ENCODE data around the gene DUOX1.
"Not testable (repeated sequence)": the region's sequence is repeated elsewhere in the genome, so short reads cannot be mapped to it uniquely, and the experiment has no call there.

DUOX1 gene

DNA sequence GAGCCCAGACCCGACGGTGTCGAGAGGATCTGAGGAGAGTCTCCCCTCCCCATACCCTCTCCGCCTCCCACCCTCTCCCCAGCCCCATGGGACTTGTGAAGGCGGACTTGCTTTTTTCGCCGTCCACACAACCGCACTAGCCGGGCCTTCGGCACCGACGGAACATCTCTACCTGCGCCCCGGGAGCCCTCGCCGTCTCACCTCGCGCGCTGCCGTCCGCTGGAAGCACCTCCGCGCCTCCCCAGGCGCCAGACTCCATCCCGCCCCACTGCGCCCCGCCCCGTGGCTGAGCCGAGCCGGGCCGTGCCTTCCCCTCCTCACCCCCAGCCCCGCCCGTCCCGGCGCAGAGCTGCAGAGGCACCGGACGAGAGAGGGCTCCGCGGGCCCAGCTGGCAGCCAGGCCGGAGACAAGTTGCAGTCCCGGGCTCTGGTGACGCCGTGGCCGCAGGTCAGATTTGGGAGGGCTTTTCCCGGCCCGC lies at the start of gene DUOX1, which contains the start of gene DUOXA1:
Gene DUOX1, plus strand, starts transcription at position 344 of the 479 bp plus-strand sequence. CDS start 1,973 bp downstream, outside the sequence.
Gene DUOXA1, minus strand, starts transcription at position 229 of the 479 bp plus-strand sequence. CDS start 6,865 bp downstream, outside the sequence.
- DNase-seq (ENCODE audit: low read depth in 2 of 2): no peak

DNA sequence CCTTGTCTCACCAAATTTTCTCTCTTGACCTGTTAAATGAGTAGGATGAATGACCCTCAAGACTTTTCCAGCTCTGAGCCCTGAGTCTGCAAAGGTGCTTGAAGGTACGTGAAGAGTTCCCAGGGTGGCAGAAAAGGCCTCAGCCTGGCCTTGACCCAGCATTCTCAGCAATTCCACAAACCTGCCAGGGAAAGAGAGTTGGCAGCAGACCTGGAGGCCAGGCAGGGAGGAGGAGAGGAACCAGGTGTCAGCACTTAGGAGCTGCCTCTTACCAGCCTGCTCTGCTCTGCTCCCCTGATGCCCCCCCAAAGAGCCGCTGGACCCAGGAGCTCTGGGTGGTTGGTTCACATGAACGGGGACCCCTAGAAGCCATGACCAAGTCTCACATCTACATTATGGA lies 49.2 kb upstream of the DUOX1 start:
- DNase-seq (ENCODE audit: low read depth in 2 of 2): not testable (repeated sequence)

DNA sequence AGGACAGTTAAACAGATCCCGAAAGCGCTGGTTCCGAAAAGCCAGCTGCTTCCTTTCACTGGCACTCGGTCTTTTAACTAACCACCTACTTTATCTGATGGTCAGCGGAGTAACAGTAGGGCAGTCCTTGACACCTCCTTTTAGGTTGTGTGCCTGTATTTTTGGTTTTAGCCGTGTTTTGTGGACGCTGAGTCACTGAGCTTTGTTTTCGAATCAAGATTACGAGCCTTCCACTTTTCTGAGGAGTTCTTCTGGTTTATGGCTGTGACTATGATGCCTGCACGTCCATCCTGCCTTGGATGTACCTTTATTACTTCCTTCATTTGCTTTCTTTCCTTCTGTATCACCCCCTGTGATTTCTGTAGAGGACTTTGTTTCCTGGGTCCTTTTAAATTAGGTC lies 47.4 kb upstream of the DUOX1 start:
- not testable (repeated sequence) for DNase-seq (ENCODE audit: low read depth in 2 of 2)

DNA sequence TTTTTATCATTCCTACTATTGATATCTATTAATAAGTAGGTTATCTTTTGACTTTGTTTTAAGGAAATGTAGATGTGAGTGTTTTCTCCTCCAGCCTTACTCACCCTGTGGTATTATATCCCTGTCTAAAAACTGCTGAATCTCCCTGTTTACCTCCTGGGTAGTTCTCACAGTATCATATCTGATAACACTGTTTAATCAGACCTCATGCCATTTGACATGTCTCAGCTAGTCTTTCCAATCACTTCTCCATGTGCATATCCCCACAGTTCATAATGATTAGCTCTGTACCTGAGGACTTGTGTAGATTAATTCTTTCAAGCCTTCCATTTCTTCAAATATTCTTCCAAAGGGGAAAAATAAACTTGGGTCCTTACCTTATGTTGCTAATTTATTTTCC lies 46.6 kb upstream of the DUOX1 start:
- DNase-seq (ENCODE audit: low read depth in 2 of 2): no peak

DNA sequence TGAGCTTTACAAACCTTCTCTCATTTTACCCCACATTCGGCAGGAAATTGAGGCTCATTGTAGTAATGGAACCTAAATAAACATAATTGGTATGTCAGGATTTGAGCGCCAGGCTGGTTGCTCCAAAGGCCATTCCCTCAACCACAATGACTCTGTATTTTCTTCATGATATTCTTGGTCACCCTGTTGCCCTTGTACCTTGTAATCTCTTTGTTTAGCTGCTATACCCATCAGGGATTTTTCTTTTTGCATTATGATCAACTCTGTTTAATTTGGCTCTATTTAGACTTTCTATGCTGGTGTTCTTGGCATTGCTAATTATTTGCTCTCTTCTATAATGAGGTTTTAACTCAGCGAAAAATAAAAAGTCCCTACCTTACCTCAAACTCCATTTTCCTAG lies 45.6 kb upstream of the DUOX1 start:
- DNase-seq (ENCODE audit: low read depth in 2 of 2): no peak

DNA sequence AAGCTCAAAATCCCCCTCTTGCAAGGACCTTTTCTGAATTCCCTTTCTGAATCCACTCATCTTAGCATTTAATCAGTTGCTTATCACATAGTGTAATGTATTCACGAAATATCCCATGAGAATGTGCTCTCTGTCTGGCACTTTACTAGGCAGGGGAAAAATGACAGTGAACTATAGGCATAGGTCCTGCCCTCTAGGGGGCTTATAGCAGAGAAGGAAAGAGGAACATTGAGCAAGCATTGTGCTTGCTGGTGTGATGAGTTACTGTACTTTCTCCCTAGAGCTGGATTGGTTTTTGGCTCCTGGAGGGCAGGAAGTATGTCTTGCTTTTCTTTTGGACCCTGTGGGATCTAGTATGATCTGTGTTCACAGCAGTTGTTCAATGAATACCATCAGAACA lies 42.3 kb upstream of the DUOX1 start:
- DNase-seq (ENCODE audit: low read depth in 2 of 2): no peak

DNA sequence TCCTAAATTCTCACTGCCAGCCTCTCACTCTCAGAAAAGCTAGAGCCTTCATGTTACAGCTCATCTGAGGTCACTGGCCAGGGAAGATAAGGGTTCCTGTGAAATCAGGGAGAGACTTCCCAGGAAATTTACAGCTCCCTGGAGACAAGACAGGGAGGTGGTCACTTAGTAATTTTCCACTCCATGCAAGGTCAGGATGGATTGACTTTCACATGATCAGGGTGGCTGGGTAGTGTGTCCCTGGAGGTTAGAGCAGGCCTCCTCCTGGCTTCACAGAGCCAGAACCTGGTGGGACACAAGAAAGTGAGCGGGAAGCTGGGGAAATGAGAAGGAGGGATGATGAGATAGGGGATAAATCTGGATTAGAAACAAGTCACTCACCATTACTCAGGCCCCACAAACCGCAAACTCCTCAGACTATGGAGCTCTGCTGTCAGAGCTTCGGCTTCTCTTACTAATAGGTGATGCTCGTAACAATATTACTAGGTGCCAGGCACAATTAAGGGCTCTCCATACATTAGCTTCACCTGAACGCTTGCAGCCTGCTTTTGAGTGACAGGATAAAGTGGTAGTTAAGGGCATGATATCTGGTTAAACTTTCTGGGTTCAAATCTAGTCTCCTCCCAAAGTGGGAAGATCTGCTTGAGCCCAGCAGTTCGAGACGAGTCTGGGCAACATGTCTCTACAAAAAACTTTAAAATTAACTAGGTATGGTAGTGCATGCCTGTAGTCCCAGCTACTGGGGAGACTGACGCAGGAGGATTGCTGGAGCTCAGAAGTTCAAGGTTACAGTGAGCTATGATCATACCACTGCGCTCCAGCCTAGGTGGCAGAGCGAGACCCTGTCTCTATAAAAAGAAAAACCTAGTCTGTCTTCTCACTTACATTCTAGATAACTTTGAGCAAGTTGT lies 40.7 kb upstream of the DUOX1 start:
- DNase-seq (ENCODE audit: low read depth in 2 of 2): no peak

DNA sequence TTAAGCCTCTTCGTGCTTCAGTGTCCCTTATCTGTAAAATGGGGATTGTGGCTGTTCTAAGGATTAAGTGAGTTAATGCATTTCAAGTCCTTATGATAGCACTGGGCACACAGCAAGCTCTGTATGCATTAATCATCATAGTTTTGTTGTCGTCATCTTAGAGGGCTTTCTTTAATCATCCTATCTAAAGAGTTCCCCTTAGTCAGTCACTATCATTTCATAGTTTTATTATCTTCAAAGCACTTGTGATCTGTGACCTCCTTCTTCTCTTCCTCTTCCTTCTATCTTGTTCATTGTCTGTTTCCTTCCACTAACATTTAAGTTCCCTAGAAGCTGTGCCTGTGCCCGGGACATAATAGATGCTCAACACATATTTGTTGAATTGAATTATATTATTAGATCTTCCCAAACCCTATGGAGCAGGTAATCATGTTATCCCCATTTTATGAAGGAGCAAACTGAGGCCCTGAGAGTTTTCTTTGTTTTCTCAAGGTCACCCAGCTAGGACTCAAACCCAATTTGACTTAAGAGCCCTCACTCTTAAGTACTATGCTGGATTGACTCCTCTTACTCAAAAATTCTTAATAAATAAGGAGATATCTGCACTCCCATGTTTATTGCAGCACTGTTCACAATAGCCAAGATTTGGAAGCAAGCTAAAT lies 40.0 kb upstream of the DUOX1 start:
- DNase-seq (ENCODE audit: low read depth in 2 of 2): no peak

DNA sequence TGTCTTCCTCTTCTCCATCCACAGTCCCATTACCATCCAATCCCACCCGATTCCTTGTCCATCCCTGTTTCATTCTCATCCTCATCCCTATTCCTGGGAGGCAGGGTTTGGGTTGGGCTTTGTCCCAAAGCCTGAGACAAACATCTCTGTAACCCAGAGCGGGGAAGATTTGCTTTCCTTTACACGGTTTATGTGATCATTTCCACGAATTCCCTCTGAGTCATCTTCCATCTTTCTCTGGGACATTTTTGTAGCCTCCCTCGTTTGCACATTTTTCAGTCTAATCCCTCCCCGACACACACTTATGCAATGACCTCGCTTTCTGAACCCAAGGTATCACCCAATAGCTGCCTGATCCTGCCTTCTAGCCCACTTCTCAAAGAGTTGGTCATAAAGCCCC lies 38.6 kb upstream of the DUOX1 start:
- DNase-seq (ENCODE audit: low read depth in 2 of 2): no peak

DNA sequence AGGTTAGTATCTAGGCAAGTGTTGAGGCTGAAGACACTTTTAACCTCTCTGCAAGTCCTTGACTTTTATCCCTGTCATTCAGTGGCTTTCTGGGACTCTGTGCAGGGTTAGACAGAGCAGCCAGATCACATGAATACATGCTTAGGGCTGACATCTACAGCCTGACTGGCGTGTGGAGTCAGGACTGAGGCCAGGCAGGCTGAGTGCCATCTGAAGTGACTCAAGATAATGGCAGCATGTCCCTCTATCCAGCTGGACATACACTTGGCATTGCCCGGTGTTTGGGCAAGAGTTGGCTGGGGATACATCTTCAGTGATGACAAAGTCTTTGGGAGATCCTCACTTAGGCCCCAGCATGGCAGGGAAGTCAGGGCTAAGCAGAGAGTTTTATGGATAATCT lies 38.2 kb upstream of the DUOX1 start:
- no peak for DNase-seq (ENCODE audit: low read depth in 2 of 2)

DNA sequence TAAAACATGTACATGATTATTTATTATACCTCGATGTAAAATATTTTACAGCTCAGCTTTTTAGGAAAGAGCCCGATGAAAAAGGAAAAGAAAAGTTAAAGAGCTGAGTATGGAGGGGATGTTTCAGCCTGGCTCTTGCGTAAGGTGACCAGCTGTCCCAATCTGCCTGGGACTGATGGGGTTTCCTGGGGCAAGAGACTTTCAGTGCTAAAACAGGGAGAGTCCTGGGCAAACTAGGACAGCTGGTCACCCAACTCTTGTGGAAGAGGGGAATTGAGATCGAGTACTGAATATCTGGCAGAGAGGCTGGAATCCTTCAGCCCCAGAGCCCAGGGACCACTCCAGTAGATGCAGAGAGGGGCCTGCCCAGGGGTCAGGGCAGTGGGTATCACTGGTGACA lies 36.8 kb upstream of the DUOX1 start:
- no peak for DNase-seq (ENCODE audit: low read depth in 2 of 2)

DNA sequence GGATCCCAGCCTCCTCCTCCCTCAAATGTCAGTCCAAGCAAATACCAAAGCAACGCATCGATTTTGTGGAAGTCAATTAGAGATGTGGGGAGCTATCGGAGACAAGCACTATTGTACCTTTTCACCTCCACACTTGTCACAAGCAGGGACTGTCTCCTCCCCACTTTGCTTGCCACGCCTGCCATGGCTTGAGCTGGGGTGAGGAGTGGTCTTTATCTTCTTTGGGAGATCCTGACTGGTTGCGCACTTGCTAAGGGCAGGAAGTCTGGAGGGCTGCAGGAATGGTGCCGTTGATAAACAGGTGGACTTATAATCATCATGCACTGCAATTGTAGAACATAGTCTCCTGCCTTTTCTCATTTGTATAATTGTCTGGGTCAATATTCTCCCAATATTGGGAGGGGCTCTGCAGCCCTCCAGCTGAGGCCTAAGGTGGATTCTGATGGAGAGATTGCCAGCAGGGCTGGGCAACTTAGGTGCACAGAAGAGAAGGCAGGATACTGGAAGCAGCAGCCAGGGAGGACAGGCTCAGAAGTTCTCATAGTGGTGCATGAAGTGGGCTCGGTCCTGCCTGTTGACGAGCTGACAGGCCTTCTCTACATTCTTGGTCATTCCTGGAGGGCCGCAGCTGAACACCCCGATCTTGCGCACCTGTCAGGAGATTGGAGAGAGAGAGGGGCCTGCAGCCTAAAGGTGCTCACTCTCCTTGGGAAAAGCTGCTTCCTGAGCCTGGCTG lies 36.0 kb upstream of the DUOX1 start:
- no peak for DNase-seq (ENCODE audit: low read depth in 2 of 2)

DNA sequence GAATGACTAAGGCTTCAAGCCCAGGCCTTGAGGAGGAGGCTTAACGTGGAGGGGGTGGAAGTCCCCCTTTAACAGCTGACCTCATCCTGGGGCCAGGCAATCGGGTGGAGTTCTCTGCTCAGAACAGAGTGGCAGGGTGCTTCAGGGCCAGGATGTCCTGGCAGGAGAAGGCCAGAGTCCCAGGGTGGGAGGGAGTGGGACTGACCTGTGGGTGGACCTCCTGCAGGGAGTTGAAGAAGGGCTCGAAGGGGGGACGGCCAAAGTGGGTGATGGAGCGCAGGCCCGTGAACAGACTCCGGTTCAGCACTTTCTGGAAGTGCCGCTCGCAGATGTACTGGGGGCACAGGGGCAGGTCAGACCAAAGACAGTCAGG lies 35.5 kb upstream of the DUOX1 start:
- no peak for DNase-seq (ENCODE audit: low read depth in 2 of 2)

DNA sequence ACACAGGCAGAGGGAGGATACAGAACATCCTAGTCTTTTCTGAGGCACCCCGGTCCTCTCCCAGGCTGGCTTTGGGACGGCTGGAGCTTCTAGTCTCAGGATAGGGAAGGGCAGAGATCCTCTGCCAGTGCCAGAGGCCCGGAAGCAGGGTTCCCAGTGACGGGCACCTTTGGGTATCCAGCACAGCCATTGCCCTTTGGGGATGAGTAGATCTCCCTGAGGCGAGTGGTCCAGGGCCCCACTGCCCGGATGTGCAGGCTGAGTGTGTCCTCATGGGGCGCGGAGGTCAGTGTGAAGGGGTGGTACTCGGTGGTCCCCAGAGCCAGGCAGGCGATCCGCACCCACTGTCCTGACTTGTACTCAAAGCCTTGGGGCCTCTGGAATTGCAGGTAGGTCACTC lies 34.1 kb upstream of the DUOX1 start:
- DNase-seq (ENCODE audit: low read depth in 2 of 2): no peak

DNA sequence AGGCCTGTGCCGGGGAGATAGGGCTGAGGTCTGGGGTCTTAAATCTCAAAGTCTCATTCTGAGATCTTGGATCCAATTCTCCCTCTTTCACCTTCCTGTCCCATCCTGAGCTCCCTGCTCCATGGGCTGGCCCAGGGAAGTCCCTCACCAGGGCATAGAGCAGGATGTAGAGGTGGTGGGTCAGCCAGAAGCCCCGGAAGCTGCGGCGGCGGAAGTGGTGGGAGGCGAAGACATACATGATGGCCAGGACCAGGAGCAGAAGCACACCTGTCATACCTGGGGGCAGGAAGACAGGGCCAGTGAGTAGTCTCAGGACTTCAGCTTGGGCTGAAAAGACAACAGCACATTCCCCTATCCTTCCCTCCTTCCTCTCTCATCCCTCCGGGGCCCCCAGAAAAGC lies 32.3 kb upstream of the DUOX1 start:
- DNase-seq (ENCODE audit: low read depth in 2 of 2): no peak

DNA sequence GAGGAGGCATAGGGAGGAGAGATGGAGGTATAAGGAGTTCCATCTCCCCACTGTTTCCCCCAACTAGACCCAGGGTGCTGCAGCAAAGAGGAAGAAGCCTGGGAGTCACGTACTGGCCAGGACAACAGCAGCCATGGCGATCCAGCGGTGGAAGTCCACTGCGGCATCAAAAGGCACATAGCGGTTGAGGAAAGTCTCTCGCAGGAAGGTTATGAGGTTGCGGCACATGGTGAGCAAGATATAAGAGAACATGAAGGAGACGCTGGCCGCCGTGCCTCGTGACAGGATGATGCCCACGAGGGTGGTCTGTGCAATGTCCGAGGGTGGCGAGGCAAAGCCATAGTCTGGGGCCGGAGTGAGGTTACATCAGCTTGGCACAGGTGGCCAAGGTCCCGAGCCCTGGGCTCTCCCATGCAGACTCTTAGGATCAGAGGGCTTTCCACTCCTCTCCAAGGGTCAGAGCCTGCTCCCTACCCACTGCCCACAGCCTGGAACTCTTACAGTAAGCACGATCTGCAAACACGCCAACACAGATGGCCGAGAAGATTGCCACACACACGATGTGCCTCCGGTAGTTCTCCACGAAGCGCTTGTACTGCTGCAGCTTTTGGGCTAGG lies 30.1 kb upstream of the DUOX1 start:
- no peak for DNase-seq (ENCODE audit: low read depth in 2 of 2)

DNA sequence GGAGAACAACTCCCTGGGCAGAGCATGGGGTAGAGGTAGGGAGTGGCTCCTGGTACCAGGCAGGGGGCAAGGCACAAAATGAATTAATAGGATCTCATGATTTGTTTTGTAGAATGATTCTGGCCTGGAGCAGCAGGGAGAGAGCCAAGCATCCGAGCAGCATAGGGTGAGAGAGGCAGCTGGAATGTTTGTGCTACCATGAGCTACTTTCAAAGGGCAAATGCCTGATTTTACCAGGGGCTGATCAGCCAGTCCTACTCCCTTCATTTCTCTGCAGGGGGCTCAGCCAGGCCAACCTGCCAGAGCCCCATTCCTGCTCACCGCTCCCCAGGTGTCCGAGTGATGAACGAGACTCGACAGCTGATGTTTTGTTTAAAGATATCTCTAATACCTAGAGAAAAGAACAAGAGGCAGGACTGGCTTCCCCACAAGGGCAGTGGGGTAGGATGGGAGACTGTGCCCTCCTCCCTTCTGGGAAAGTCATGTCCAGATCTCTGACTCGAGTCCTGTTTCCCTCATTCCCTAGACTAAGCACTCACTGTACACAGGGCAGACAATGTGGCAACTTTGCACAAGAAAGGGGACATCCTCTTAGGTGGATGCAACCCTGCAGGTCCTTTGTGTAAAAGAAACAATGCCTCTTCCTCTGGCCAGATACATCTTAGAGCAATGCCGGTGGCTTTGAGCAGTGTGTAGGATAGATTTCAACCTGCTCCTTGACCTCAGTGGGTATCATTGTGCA lies 28.7 kb upstream of the DUOX1 start:
- DNase-seq (ENCODE audit: low read depth in 2 of 2): no peak

DNA sequence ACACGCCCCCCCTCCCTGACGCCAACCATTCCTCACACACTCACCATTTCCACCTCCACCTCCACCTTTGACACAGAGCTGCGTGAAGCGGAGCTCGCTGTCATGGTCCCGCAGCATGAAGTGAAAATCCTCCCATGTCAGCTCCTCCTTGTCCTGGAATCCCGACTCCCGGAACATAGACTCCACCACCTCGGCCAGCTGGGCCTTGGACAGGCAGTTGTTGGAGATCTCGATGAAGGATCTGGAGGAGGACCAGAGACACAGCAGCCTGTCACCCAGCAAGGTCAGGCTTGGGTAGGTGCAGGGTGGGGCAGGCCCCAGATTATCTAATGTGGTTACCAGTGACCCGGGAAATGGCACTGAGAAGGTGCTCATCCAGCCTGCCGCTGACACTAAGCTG lies 28.0 kb upstream of the DUOX1 start:
- no peak for DNase-seq (ENCODE audit: low read depth in 2 of 2)

DNA sequence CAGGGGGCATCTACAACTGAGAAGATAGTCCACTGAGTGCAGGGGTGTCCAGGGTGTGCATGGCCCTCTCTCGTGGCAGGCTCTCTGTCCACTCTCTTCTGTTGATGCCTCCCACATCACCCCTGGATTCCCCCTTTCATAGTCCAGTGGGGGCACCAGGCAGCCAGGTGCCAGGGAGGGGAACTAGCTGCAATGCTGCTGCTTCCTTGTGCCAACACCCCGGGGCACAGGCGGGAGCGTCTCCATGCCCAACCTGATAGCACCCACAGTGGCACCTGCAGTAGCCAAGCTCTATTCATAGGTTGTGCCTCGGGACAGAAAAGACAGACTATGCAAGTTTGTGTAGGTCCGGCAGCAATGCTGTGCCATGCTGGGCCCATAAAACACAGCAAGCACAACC lies 27.6 kb upstream of the DUOX1 start:
- no peak for DNase-seq (ENCODE audit: low read depth in 2 of 2)

DNA sequence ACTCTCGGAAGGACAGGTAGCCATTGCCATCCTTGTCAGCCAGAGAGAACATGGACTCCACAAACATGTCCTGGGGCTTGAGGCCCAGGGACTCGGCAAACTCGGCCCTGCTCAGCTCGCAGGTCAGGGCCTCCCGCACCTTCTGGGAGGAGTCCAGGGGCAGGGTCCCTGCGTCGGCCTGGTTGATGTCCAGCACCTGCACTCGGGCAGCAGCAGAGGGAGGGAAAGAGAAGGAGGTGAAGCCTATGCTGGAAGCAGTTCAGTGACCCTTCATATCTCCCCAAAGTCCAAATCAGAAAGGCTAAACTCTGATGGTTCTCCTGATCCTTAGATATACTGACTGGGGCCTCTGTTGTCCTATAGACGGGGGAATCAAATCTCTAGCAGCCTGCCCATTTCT lies 25.6 kb upstream of the DUOX1 start:
- not testable (repeated sequence) for DNase-seq (ENCODE audit: low read depth in 2 of 2)

DNA sequence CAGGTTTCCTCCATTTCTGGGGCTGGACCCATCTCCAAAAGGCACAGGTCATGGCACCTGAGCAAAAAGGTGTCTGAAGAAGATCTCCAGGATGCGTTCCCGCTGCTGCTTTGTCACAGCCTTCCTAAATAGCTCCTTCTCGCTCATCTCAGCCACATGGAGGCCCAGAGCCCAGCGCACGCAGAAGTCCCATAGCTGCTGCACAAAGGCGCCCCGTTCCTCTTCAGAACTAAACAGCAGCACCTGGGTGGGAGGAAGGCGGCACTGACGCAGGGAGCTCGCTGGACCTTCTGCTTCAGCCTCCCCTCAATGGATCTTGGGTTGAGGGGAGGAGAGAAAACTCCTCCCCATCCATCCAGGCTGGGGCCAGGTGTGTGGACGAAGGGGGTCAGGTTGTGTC lies 24.2 kb upstream of the DUOX1 start:
- no peak for DNase-seq (ENCODE audit: low read depth in 2 of 2)

Data from stimulated activated CD4-positive, alpha-beta T cell treated with anti-CD3 and anti-CD28 coated beads, Interleukin-1b, Interleukin-23, amount 100 ng/mL, for 4 hours (primary cell).